ENCODE data around the gene PUS3.

PUS3 gene

GRCh38 chr11:125940145-125940544 lies 37.1 kb upstream of the PUS3 start:
- no peak for DNase-seq

DNA sequence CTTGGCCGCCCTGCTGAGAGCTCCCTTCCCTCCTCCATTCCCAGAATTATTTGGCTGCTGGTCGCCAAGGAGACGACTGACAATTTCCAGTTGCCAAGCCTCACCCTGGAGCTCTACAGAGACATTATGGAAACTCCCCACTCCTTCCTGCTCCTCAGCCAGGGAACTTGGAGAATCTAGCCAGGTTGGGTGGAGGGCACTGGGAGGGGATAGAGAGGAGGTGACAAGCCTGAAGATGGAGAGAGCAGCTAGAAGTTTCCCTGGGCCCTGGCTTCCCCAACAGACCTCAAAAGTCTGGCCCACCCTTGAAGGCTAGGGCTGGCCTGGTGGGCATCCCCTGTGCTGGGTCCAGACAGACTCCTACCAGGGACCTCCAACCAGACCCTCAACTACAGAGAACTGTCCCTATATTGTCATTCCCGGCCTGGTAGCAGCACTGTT lies 36.1 kb upstream of the PUS3 start:
- DNase-seq: no peak

GRCh38 chr11:125938418-125938817 lies 35.4 kb upstream of the PUS3 start:
- DNase-seq: no peak

DNA sequence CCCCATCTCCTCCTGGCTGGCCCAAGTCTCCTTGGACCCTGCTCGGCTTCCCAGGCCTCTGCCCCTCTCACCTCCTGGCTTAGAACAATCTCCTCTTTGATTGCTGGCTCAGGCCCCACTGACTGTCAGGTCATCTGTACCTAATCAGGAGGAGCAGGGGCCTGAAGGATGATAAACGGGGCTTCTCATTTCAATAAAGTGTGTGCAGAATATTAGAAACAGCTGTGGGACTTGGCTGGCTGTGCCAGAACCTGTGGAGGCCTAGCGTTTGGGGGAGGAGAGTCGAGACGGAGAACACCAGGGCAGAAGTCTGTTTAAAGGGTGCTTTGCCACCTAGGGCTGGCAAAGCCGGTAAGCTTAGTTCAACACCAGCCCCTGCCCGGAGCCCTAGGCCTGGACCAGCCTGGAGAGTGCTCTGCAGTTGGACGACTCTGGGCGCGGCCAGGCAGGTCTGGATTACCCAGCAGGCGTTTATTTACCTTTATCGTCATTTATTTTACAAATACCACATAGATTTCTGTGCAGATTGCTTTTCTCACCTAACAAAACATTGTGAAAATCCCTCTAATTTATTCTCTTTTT lies 32.7 kb upstream of the PUS3 start:
- no peak for DNase-seq

DNA sequence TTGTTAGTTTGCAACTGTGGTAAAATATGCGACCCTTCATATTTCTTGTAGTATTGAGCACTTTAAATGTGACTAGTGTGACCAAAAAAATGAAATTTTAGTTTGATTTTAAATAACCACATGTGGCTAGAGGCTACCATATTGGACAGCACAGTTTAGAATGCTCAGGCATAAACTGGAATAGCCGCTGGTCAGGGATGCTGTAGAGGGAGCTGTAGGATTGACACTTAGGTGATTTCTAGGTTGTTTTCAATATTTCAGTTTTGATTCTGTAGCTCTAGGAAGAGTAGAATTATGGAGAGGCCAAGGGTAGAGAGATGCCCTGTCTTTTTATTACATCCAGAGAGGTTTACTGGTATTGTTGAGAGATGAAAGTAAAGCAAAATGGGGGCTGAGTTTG lies 32.0 kb upstream of the PUS3 start:
- no peak for DNase-seq

- DNase-seq: no peak
Observed at GRCh38 chr11:125934473-125934872, 31.5 kb upstream of the PUS3 start.

DNA sequence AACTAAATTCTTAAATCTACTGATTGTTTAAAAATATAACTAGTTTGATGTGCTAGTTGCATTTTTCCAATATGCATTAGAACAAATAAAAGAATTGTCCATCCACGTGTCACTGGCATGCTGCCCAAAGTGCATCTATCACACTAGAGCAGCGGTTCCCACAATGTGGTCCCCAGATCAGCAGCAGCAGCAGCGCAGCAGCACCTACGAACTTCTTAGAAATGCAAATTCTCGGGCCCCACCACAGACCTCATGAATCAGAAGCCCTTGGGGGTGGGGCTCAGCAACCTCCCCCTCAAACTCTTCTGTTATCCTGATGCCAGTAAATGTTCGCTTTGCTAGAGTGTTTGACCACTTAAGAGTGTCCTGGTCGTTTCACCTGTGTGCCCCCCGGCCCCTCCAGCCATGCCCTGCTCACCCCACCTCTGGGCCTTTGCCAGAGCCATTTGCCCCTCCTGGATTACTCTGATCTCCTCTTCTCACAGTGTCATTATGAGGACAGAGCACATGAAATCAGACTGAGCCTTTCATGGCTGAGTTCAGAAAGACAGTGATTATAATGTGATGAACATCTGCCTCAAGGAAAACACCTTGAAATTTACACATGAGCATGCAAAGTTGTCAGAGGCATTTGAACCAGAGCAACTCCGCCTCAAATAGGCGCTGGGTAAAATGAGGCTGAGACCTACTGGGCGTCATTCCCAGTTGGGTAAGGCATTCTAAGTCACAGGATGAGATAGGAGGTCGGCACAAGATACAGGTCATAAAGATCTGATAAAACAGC lies 30.2 kb upstream of the PUS3 start:
- no peak for DNase-seq

- DNase-seq: no peak
Observed at GRCh38 chr11:125932301-125932700, 29.3 kb upstream of the PUS3 start.

- no peak for DNase-seq
Observed at GRCh38 chr11:125931668-125932067, 28.7 kb upstream of the PUS3 start.

DNA sequence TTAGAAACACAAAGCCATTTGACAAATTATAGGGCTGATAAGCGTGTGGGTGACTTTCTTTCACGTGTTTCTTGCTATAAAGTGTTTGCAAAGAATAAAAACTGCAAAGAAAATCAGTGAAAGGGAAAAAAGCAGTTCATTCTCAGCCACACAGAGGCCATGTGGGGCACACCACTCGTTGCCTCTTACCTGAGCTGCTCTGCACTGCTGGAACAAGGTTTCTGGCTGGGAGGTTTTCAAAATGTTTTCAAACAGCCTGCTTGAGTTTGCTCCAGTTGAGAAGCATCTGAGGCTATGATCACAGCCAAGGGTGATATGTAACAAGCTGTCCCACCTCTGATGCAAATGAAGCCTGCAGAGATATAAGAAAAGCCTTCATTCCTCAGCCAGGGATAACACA lies 28.1 kb upstream of the PUS3 start:
- no peak for DNase-seq

DNA sequence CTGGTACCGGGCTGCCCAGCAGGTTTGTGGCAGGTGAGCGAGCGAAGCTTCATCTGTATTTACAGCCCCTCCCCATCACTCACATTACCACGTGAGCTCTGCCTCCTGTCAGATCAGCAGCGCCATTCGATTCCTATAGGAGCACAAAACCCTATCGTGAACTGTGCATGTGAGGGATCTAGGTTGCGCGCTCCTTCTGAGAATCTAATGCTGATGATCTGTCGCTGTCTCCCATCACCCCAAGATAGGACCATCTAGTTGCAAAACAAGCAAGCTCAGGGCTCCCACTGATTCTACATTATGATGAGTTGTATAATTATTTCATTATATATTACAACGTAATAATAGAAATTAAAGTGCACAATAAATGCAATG lies 27.1 kb upstream of the PUS3 start:
- DNase-seq: no peak

- no peak for DNase-seq
Observed at GRCh38 chr11:125929445-125930075, 26.6 kb upstream of the PUS3 start.

DNA sequence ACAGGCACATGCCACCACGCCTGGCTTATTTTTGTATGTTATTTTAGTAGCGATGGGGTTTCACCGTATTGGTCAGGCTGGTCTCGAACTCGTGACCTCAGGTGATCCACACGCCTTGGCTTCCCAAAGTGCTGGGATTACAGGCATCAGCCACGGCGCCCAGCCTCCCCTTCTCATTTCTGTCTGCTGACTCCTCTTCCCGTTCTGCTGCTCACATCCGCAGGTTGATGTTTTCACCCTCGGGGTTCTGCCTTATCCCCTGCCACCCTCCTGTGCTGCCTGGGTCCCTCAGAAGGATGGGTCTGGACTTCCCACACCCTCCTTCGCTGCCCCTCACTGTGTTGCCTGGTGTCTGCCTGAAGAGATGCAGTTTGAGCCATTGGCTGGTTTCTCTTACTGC lies 23.7 kb upstream of the PUS3 start:
- DNase-seq: no peak

- DNase-seq: no peak
Observed at GRCh38 chr11:125925804-125926203, 22.8 kb upstream of the PUS3 start.

GRCh38 chr11:125925247-125925740 lies 22.3 kb upstream of the PUS3 start:
- DNase-seq: no peak

GRCh38 chr11:125924384-125925007 lies 21.5 kb upstream of the PUS3 start:
- DNase-seq: no peak

GRCh38 chr11:125923633-125924032 lies 20.6 kb upstream of the PUS3 start:
- no peak for DNase-seq

DNA sequence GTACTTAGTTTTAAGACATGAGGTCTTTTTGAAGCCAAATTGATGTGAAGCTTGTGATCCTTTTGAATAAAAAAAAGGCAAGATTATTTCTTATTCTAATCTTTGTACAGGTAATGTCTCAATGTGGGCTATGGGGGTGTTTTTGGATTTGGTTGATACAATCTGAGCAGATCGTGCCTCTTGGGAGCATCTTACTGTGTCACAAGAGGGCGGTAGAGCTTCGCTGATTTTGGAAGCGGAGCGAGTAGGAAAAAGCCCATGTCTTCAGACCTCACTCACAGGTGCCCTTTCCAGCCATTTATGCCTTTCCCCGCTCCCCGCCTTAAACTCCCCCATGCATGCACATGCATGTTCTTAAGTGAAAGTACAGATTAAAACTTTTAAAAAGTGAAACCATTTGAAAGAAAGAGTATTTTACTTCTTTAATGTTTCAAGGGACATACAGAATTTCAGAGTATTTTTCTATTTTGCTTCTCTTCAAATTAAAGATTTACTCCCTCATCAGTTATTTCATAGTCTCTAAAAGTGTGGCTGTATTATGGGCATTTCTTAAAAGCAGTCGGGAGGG lies 20.1 kb upstream of the PUS3 start:
- peak; percentile 32 for DNase-seq

GRCh38 chr11:125922156-125922555 lies 19.1 kb upstream of the PUS3 start:
- DNase-seq: no peak

- no peak for DNase-seq
Observed at GRCh38 chr11:125921042-125921441, 18.0 kb upstream of the PUS3 start.

DNA sequence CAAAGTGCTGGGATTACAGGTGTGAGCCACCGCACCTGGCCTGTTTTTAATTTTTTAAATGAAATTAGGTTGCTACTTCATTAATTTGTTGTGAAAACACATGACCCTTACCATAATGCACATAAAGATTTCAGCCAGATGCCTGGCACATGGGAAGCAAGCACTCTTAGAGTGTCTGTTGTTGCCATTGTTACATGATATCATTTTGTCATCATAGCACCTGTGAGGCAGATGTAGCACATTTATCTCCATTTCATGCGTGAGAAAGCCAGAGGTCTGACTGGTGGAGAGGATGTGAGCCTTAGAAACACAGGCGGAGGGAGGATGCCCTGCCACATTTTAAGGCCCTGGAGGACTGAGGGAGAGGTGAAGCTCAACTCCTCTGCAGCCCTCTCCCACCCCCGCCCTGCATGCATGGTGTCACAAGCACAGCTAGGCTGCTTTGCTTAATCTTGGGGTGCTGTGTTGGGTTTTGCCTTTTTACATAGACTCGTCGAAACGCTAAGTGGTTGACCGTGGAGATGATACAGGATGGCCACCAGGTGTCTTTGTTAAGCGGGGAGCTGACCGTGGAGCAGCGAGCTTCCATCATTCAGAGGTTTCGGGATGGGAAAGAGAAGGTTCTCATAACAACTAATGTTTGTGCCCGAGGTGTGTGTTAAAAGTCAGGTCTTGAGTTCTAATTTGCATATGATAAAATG lies 15.3 kb upstream of the PUS3 start:
- DNase-seq: no peak

- DNase-seq: no peak
Observed at GRCh38 chr11:125916683-125917347, 13.8 kb upstream of the PUS3 start.

All from activated T-cell treated with anti-CD3 and anti-CD28 coated beads for 4 hours (primary cell).